Fibroblast of peridontal ligament (primary cell): ENCODE measurements around the gene AP1B1.

Experiments
- DNase-seq: peaks from one replicate; pipeline ENCODE4 v3.0.0-alpha.2; 2010; ENCODE audit errors: extremely low read depth

AP1B1 gene

DNA sequence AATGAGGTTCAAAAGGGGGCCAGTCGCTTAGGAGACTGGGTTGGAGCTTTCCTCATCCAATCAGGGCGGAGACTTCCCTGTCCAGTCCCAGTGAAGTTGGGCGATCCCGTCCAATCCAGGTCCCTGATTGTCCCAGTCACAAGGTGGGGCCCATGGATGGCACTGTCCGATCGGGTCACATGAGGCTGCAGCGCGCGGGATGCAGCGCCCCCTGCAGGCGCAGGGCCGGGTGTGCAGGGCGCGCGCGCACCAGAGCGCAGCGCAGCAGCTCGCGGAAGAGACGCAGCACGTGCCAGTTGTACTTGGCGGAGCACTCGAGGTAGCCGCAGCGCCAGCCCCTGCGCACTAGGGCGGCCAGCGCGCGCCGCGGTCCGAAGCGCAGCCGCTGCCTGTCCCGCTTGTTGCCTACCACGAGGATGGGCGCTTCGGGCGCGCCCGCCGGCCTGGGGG is 75.2 kb downstream of the AP1B1 start:
- DNase-seq: no peak

DNA sequence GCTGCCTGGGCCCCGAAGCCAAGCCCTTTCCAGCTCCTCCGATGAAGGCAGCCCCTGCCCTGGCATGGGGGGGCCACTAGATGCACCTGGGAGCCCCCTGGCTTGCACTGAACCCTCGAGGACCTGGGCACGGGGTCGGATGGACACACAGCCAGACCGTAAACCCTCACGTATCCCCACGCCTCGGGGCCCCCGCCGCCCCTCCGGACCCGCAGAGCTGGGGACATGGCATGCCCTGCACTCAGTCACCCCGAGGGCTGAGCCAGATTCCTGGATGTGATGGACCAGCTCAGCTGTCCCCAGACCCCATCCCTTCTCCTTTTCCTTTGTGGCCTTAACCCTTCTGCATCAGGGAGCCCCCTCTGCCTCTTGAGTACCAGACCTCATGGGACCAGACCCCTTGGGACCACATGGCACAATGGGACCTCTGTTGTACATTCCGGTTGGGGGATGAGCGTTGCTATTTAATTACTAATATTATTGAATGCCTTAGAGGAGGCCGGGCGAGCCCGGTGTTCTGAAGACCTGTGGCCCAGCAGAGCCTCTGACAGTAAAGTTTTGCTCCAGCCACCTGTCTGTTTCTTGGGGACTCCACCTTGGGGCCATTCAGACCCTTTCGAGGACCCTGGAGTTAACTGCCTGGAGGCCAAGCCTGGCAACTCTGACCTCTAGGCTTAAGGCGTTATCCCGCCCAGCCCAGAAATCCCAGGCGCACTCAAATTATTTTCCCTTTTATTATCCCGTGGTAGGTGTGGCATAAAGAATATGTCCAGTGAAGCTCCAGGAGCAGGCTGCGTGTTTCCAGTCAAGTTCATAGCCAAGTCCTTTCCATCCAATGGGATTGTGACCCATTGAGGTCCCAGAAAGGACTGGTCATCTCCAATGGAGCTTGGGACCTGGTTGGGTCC is 75.9 kb downstream of the AP1B1 start:
- no peak for DNase-seq

DNA sequence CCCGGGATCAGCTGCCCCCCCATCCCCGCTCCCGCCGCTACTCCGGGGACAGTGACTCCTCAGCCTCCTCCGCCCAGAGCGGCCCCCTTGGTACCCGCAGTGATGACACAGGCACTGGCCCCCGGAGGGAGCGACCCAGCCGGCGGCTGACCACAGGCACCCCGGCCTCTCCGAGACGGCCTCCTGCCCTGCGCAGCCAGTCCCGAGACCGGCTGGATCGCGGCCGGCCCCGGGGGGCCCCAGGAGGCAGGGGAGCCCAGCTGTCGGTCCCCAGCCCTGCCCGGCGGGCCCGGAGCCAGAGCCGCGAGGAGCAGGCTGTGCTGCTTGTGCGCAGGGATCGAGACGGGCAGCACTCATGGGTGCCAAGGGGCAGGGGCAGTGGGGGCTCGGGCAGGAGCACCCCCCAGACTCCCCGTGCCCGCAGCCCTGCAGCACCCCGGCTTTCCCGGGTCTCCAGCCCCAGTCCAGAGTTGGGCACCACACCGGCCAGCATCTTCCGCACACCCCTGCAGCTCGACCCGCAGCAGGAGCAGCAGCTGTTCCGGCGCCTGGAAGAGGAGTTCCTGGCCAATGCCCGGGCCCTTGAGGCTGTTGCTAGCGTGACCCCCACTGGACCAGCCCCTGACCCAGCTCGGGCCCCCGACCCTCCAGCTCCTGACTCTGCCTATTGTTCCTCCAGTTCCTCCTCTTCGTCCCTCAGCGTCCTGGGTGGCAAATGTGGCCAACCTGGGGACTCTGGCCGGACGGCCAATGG is 76.7 kb downstream of the AP1B1 start:
- DNase-seq: no peak

DNA sequence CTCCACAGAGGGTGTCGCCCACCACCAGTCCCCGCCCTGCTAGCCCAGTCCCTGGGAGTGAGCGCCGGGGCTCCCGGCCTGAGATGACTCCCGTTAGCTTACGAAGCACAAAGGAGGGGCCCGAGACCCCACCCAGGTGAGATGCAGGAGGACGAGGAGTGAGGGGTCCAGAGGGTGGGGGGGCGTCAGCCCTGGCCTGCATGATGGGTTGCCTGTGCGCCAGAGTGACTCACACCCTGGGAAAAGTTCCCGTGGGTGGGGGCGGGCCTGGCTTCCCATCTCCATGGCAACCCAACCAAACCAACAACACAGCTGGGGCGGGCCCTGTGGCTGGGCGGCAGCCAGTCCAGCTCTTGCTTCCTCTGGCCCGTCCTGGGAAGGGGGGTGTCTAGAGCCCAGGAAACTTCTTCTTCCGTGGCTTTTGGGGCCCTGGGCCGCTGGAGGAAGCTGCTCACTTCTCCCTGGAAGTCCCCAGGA is 77.5 kb downstream of the AP1B1 start:
- peak; percentile 96 for DNase-seq

DNA sequence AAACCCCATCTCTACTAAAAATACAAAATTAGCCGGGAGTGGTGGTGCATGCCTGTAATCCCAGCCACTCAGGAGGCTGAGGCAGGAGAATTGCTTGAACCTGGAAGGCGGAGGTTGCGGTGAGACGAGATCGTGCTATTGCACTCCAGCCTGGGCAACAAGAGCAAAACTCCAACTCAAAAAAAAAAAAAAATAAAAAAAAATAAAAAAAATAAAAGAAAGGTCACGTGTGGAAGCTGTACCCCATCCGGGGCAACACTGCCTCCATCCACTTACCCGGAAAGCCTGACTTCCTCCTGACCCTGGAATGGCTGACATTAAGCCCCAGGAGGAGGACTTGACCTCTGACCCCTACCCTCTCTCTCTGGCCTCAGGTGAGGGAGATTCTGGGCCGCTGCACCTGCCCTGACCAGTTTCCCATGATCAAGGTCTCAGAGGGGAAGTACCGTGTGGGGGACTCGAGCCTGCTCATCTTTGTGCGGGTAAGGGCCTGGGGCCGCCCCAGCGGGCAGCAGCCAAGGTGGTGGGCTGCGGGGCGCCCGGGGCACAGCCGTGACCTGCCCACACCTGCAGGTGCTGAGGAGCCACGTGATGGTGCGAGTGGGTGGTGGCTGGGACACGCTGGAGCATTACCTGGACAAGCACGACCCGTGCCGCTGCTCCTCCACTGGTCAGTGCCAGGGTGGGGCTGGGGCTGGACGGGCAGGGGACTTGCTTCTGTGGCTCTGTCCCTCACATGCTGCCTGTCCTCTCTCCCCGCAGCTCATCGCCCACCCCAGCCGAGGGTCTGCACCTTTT is 78.1 kb downstream of the AP1B1 start:
- no peak for DNase-seq

DNA sequence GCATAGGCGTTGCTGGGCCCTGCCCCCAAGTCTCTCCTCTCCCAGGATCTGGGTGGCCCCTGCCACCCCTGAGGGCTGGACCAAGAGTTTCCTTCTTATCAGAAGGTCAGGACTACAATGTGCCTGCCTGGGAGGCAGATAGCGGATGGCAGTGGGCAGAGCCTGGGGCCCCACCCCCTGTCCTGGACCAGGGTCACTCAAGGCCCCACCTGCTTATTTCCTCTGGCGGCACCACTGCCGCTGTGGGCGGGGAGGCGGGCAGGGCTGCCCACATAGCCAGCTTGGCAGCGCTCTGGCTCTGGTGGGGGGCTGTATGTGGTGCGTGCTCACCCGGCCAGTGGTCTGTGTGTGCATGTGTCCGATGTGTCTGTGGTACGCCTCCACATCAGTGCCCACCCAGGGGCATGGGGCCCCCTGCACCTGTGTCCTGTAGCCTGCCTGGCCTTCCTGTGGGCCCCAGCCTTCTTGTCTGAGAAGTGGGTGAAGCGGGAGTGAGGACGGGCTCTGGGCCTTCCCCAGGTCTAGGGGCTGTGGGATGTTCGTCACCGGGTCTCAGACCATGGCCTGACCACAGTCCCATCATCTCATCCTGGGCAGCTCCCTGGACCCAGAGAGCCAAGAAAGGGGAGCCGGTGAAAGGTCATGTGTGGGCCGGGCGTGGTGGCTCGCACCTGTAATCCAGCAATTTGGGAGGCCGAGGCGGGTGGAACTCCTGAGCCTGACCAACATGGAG is 78.9 kb downstream of the AP1B1 start:
- no peak for DNase-seq

DNA sequence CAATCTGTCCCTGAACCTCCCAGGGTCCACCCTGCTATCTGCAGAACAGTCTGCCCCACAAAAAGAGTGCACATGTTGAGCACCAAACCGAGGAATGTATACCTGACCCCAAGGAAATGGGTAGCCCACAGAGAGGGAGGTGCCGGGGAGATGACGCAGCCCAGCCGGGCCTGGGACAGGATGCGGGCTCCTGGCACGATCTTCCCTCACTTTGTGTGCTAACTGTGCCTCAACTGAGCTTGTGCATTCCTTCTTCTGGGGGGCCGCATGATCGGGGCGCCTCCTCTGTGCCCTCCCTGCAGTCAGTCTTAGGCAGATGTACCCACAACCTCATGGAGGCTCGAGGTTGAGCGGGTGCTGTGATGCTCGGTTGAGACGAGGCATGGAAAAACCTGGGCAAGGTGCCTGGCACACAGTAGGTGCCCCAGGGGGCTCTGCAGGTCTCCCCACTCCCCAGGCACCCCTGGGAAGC is 79.5 kb downstream of the AP1B1 start:
- DNase-seq: peak; percentile 66

DNA sequence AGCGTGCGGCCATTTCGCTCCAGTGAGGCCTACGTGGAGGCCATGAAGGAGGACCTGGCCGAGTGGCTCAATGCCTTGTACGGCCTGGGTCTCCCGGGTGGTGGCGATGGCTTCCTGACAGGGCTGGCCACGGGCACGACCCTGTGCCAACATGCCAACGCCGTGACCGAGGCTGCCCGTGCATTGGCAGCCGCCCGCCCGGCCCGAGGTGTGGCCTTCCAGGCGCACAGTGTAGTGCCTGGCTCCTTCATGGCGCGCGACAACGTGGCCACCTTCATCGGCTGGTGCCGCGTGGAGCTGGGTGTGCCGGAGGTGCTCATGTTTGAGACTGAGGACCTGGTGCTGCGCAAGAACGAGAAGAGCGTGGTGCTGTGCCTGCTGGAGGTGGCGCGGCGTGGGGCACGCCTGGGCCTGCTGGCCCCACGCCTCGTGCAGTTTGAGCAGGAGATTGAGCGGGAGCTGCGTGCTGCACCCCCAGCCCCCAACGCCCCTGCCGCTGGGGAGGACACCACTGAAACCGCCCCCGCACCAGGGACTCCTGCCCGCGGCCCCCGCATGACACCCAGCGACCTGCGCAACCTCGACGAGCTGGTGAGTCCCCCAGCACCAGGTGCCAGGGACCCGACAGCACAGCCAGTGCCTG is 80.1 kb downstream of the AP1B1 start:
- no peak for DNase-seq

DNA sequence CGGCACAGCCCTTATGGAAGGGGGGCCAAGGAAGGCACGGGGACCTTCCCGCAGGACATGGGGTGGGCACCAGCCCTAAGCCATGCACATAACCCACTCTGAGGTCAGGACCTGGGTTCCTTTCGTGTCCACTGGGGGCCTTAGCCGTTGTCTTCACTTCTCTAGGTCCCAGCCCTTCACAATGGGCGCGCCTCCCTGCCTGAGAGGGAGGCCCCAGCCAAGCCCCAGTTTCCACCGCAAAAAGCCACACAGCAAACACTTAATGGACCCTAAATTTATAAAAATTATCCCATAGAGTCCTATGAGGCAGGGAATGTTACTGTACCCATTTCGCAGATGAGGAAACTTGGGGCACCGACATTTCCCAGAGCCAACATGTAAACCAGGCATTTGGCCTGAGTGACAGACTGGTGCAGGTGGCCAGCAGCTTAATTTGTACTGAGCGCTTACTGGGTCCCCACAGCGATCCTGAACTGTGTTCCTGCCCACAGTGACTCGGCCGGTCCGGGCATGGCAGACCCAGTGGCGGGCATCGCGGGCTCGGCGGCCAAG is 80.7 kb downstream of the AP1B1 start:
- no peak for DNase-seq

DNA sequence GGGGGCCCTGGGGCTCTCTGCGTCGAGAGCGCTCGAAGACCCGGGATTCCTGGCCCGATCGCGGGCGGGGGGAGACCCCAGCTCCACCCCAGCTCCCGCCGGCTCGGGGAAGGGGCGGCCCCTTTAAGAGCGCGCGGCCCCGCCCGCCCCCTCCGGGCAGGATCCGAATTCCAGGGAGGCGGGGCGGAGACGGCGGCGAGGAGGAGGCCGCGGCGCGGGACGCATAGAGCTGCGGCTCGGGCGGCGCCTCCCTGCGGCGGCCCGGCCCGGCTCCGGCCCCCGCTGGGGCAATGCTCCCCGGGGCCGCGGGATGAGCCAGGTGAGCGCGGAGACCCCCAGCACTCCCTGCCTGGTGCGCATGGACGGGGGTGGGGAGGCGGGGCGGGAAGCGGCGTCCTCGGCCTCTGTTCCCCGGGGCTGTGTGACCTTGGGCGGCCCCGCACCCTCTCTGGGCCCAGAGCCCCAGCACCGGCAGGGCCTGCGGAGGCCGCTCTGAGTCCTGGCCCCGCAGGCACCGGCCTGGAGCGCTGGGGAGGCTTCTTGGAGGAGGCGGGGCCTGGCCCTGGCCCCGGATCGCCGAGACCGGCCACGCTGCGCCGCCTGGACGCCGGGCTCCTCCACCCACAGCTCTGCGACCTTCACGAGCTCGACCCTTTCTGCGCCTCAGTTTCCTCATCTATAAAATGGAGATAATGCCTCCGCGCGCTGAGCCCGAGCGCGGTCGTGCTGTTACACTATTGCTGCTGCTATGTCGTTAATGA is 81.4 kb downstream of the AP1B1 start:
- DNase-seq: peak; percentile 58

DNA sequence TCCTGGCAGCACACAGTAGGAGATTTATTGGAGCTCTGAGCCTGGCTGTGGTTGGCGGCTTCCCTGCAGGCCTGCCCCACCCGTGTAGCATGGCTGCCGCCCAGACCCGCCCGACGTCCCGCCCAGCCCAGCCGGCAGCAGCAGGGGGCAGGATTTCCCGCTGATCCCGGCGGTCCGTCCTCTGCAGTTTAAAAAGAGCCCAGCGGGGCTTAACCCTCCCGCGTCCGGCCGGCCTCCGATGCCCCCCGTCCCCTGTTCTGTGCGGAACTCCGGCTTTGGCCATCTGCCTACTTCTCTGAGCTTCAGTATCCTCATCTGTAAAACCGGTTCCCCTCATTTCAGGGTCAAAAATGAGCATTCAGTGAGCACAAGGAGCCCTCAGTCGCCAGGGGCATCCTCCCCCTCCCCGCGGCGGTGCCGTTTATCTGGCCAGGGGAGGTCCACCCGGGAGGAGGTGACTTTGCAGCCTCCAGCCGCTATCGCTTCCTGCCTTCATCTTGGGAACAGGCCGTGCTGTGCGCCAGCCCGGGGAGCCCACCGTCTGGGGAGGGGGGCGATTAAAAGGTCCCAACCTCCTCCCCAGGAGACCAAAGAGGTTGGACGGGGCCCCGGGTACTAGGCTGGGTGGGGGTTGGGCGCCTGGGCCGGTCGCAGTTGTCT is 82.1 kb downstream of the AP1B1 start, which contains the start of gene GAS2L1:
GAS2L1 (plus strand) TSS at position 476 of the 660 bp plus-strand sequence. CDS start 1,456 bp downstream, outside the sequence.
- DNase-seq: peak; percentile 69

DNA sequence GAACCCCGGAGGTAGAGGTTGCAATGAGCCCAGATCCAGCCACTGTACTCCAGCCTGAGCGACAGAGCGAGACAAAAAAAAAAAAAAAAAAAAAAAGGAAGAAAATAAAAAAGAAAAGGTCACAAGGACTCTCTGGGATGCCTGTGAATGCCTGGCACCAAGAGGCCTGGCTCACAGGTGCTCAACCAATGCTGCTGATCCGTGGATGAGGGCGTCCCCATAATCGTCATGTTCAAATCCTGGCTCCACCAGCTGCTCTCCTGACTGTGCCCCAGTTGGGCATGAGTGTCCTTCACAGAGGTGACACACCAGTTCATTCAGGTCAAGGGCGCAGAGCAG is 82.6 kb downstream of the AP1B1 start:
- no peak for DNase-seq

DNA sequence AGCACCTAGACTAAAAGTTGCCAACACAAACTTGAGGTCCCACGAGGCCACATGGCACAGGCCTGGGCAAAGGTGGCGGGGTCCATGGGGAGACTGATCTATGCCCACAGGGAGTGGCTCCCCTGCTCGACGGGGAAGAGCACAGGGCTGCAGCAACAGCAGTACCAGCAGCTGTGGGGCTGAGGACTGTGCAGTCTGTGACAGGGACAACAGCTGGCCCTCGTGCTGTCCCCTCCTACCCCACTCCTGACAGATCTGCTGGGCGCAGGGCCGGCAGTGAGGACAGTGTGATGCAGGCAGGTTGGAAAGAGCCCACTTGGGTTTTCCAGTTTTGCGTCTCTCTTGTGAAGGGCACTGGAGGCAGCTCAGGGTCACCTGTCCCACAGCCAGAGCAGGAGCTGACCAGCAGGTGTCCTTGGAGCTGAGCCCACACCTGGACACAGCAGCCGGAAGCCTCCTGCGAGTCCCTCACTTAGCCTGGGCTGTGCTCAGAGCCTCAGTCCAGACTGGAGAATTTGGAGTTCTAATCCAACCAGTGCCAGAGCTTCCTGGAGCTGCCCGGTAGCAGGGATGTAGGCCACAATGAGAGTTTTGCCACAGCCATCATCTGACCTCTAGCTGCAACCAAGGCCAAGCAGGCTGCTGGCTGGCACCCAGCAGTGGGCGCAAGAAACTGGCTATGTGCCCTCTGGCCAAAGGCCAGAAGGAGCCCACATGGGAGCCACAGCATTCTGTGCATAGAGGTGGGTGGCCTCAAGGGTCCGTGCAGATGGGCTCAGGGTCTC is 85.5 kb downstream of the AP1B1 start:
- DNase-seq: no peak

DNA sequence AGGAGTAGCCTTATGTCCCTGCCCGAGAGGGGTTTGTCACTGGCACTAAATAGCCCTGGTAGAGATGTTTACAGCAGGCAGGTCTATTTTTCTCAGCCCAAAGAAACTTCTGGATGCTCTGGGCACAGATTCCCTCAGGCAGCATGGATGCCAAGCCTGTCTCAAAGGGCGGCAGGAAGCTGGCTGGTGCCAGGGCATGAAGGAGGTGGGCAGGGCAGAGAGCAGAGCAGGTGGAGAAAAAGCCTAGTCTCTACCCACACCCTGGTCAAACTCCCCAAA is 86.0 kb downstream of the AP1B1 start:
- no peak for DNase-seq

DNA sequence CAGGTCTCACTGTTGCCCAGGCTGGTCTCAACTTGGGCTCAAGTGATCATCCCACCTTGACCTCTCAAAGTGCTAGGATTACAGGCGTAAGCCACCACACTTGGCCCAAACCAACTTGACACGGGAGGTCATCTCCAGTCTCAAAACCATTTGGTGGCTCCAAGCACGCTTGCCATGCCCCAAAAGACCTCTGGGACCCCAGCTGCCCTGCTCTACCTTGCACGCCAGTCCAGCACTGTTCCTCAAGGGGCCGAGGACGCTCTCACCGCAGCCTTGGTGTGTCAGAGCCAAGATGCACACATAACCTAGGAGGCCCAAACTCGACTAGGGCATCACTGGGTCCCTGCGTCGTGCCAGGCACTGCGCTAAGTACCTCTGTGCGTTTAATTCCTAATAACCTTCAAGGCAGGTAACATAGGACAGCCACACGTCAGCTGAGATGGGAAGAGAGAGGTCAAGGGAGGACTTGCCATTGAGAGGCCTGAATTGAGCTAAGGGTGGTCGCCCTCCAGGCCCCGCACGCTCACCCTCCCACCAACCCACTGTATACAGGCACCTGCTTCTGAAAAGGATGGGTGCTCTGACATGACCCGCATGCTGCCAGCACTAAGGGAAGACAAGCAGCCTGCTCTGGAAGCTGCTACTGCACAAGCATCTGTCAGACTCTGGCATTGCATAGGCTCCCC is 86.5 kb downstream of the AP1B1 start:
- no peak for DNase-seq

DNA sequence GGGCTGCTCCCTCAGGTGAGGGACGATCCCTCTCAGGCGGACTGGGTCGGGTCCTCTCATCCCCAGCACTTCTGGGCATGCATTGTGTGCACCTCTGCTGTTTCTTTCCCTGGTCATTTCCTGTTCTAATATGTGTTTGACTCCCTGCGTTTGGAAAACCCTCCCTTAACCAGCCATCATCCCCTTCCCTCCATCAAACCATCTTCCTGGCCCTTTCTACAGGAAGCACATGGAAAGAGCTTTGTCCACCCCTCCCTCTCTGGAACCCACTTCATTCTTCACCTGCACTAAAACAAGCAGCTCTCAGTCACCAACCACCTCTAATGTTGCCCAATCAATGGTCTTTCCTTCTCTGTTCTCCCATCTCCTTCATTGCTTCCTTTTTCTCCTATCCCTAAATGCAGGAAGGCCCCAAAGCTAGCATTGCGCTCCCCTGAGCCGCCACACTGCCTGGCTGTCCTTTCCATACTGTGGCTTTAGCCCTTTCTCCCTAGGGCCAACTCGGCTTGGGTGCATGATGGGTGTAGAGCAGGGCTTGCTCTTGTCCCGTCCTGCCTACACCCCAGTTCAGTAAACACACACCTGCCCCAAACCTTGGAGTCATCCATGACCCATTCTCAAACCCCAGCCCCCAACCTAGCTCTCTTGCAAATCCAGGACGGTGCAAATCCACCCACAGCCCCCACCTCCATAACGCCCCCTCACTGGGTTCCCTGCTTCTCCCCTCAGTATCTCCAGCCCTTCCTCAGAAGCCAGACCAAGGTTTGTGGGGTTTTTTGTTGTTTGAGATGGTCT is 87.4 kb downstream of the AP1B1 start:
- DNase-seq: no peak

DNA sequence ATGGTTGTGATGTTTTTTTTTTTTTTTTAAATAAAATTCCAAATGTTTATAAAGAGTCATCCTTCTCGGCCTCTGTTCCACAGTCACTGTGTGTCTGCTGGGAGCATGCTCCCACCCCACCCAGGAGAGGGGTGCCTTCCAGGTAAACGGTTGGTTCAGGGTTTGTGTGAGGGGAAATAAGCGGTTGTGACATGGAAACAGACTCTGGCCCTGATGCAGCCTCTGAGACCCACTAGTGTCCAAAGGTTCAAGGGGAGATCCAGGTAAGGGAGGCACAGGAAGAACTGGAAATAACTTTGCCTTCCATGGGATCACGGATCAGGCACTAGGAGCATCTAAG is 87.9 kb downstream of the AP1B1 start:
- no peak for DNase-seq
